Hepatocyte (in vitro differentiated cells): ENCODE measurements around the gene AFAP1L2. TPM values are rescaled to one million over a fixed set of nuclear protein-coding genes. Genes with fewer than 3 reads are reported as not detected.

ENCODE experiments used
- DNase-seq: peaks from one replicate; pipeline ENCODE4 v3.0.0-alpha.2; 2016; ENCODE audit warnings: low spot score
- H2AFZ ChIP-seq: fragments of 200-600 bp; sonication (generic); 2 replicates; pipeline ENCODE4 v1.6.0; 2016; ENCODE audit warnings: antibody characterized with exemption, mild to moderate bottlenecking
- H3K27ac ChIP-seq: fragments of 200-600 bp; sonication (generic); 2 replicates; pipeline ENCODE4 v1.5.1; 2016; ENCODE audit warnings: mild to moderate bottlenecking
- H3K27me3 ChIP-seq: fragments of 200-600 bp; sonication (generic); 2 replicates; pipeline ENCODE4 v1.6.1; 2016
- H3K36me3 ChIP-seq: fragments of 200-600 bp; sonication (generic); replicated peaks from 2 replicates; pipeline ENCODE4 v1.5.1; 2016; ENCODE audit warnings: low read depth; ENCODE audit not compliant: insufficient read depth
- H3K4me1 ChIP-seq: fragments of 200-600 bp; sonication (generic); 2 replicates; pipeline ENCODE4 v1.5.1; 2016; ENCODE audit warnings: mild to moderate bottlenecking, moderate library complexity; ENCODE audit not compliant: insufficient read depth
- H3K4me2 ChIP-seq: fragments of 200-600 bp; sonication (generic); 2 replicates; pipeline ENCODE4 v1.6.0; 2016
- H3K4me3 ChIP-seq: fragments of 200-600 bp; sonication (generic); 2 replicates; pipeline ENCODE4 v1.5.1; 2016; ENCODE audit warnings: mild to moderate bottlenecking
- H3K79me2 ChIP-seq: fragments of 200-600 bp; sonication (generic); 2 replicates; pipeline ENCODE4 v1.6.0; 2017; ENCODE audit warnings: mild to moderate bottlenecking
- H3K9me2 ChIP-seq: fragments of 200-600 bp; sonication (generic); replicated peaks from 2 replicates; pipeline ENCODE4 v1.6.0; 2017; ENCODE audit warnings: mild to moderate bottlenecking; ENCODE audit not compliant: insufficient read depth
- H3K9me3 ChIP-seq: fragments of 200-600 bp; sonication (generic); 2 replicates; pipeline ENCODE4 v1.5.1; 2016; ENCODE audit warnings: low read depth, mild to moderate bottlenecking
- H4K20me1 ChIP-seq: fragments of 200-600 bp; sonication (generic); 2 replicates; pipeline ENCODE4 v1.6.0; 2016; ENCODE audit warnings: mild to moderate bottlenecking; ENCODE audit not compliant: insufficient read depth, poor library complexity, severe bottlenecking
- EZH2 ChIP-seq: fragments of 200-600 bp; sonication (generic); IDR thresholded peaks from 2 replicates; pipeline ENCODE4 v1.6.1; 2016; ENCODE audit warnings: antibody characterized with exemption, mild to moderate bottlenecking, borderline replicate concordance
- EZH2phosphoT487 ChIP-seq: fragments of 200-600 bp; sonication (generic); IDR thresholded peaks from one replicate; pipeline ENCODE4 v1.6.1; 2018; ENCODE audit warnings: antibody characterized with exemption, mild to moderate bottlenecking, low read depth, moderate library complexity; ENCODE audit not compliant: unreplicated experiment, severe bottlenecking
- WGBS: methylation state at CpG from one replicate; pipeline ENCODE4 v1.1.6; 2016; ENCODE audit warnings: low lambda C conversion rate; ENCODE audit errors: missing lambda C conversion rate; 5-methylcytosine and 5-hydroxymethylcytosine counted together
- polyA plus RNA-seq: library from polyadenylated mRNA; unstranded; fragments of >200 nt; fragmentation: Nextera tagmentation; extraction: Ambion mirVana; gene quantifications from 2 replicates; pipeline ENCODE4 v1.2.1, GENCODE V29; 2016
- total RNA-seq: library from RNA; depleted of rRNA; stranded (reverse); fragments of >200 nt; gene quantifications from 2 replicates; pipeline ENCODE4 v1.2.3, GENCODE V29; 2014
- TF ChIP-seq, protein P1 (sequence below): fragments of 200-600 bp; sonication (generic); IDR thresholded peaks from 2 replicates; pipeline ENCODE4 v1.5.1; 2016; ENCODE audit warnings: antibody characterized with exemption, mild to moderate bottlenecking; ENCODE audit not compliant: poor library complexity

Gene AFAP1L2
- total and polyA plus RNA-seq, 2 experiments from 2014 or later: 6.1 to 9.6 TPM

DNA sequence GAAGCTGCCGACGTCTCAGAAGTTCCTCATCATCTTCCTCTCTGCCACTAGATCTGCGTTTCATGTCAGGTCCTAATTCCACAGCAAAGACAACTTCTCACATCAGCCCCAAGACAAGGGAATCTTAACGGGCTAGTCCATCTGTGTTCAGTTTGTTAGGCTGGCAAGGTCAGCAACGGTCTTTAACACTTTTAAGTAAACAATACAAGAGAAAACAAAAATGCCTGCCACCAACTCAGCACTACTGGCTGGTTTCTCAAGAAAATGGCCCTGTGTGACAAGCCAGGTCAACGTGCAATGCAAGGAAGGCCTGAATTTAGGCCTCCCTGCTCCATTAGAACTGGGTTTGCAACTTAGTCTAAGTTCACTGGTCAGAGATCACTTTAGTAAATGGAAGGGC is 41.0 kb upstream of the AFAP1L2 start:
- Histone ChIP-seq H3K27me3 (no peaks in the 10 kb centered on the region), H4K20me1 (no peaks in the 10 kb centered on the region), H3K9me3 (no peaks in the 10 kb centered on the region), H3K4me3 (no peak overlapping the region), H3K27ac (no peak overlapping the region), H3K9me2 (no peaks in the 10 kb centered on the region), H3K79me2 (no peaks in the 10 kb centered on the region), H3K36me3 (peaks cover 4% of the 10 kb centered on the region), H3K4me1 (no peaks in the 10 kb centered on the region), H2AFZ (no peak overlapping the region), H3K4me2 (no peak overlapping the region)
- no peak for TF ChIP-seq EZH2
- TF ChIP-seq EZH2phosphoT487: no peak
- TF ChIP-seq, protein P1, sequence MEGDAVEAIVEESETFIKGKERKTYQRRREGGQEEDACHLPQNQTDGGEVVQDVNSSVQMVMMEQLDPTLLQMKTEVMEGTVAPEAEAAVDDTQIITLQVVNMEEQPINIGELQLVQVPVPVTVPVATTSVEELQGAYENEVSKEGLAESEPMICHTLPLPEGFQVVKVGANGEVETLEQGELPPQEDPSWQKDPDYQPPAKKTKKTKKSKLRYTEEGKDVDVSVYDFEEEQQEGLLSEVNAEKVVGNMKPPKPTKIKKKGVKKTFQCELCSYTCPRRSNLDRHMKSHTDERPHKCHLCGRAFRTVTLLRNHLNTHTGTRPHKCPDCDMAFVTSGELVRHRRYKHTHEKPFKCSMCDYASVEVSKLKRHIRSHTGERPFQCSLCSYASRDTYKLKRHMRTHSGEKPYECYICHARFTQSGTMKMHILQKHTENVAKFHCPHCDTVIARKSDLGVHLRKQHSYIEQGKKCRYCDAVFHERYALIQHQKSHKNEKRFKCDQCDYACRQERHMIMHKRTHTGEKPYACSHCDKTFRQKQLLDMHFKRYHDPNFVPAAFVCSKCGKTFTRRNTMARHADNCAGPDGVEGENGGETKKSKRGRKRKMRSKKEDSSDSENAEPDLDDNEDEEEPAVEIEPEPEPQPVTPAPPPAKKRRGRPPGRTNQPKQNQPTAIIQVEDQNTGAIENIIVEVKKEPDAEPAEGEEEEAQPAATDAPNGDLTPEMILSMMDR: no peak
- DNase-seq: no peak
- WGBS: 79% methylated on average over 6 of the region's 6 CpGs

DNA sequence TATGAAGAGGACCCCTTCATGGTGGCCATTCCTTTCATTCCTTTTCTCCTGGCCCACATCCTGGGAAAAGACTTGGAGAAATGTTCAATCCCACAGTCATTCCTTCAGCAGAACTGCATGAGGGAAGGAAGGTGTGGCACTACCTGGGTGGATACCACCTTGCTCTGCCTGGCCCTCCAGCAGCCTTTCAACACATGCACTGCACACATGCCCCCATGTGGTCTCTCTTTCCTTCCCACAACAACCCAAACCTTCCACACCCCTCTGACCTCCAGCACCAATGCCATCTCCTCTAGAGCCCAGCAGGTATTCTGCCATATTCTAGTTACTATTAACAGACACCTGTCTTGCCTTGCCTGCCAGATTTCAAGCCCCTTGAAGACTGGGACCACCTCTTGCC is 40.5 kb upstream of the AFAP1L2 start:
- Histone ChIP-seq H3K36me3 (peaks cover 4% of the 10 kb centered on the region), H3K4me3 (no peak overlapping the region), H3K9me3 (no peaks in the 10 kb centered on the region), H3K4me2 (no peak overlapping the region), H3K27ac (no peak overlapping the region), H4K20me1 (no peaks in the 10 kb centered on the region), H3K9me2 (no peaks in the 10 kb centered on the region), H3K27me3 (no peaks in the 10 kb centered on the region), H3K79me2 (no peaks in the 10 kb centered on the region), H3K4me1 (no peaks in the 10 kb centered on the region), H2AFZ (no peak overlapping the region)
- TF ChIP-seq, protein P1: no peak
- TF ChIP-seq EZH2phosphoT487 (no peak), EZH2 (no peak)
- DNase-seq: no peak

DNA sequence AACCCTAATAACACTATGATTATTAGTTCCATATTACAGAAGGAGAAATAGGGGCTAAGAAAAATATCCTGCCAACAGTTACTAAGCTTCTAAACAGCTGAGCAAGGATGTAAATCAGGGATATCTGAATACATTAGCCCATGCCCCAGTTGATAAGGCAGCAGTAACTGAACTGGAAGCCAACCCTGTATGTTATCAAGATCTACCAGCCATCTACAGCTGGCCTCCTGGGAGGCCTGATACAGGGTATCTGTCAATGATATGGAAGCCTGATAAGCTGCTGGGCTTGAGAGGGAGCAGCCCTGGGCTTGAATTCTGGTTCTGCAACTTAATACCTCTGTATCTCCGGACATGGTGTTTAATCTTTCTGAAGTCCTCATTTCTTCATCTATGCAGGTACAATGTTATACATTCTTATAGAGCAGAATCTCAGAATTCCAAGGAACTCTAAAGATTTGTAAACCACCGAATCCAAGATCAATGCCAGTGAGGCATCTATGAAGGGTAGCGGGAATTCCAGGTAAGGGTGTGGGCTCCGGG is 37.9 kb upstream of the AFAP1L2 start:
- no peak for DNase-seq
- H2AFZ ChIP-seq: no peak overlapping the region
- WGBS: 63% methylated on average over 4 of the region's 4 CpGs
- no peak for TF ChIP-seq EZH2
- no peaks in the 10 kb centered on the region for H3K79me2 ChIP-seq
- no peaks in the 10 kb centered on the region for H3K27me3 ChIP-seq
- no peak overlapping the region for H3K27ac ChIP-seq
- H3K9me3 ChIP-seq: no peaks in the 10 kb centered on the region
- peaks cover 4% of the 10 kb centered on the region for H3K36me3 ChIP-seq
- no peak overlapping the region for H3K4me3 ChIP-seq
- no peak overlapping the region for H3K4me2 ChIP-seq
- H3K9me2 ChIP-seq: no peaks in the 10 kb centered on the region
- H4K20me1 ChIP-seq: no peaks in the 10 kb centered on the region
- no peaks in the 10 kb centered on the region for H3K4me1 ChIP-seq

DNA sequence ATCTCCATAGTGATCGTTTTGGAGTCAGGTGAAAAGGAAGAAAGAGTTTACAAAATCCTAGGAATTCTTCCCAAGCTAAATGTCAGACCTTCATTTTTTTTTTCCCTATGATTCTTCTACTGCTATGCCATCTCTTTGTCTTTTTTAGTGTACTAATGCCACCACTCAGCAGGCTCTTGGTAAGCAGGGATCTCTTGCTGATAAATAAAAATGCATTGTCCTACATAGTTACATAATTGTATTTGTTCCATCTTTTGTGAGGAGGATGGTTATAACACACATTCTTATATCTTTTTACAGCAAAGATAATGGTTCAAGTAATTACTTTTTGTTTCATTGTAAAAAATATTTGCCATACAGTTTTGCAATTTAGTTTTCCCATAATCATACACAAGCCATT is 36.8 kb upstream of the AFAP1L2 start:
- Histone ChIP-seq H3K4me1 (no peaks in the 10 kb centered on the region), H4K20me1 (no peaks in the 10 kb centered on the region), H3K27me3 (no peaks in the 10 kb centered on the region), H3K36me3 (peaks cover 4% of the 10 kb centered on the region), H2AFZ (no peak overlapping the region), H3K4me3 (no peak overlapping the region), H3K9me2 (no peaks in the 10 kb centered on the region), H3K9me3 (no peaks in the 10 kb centered on the region), H3K4me2 (no peak overlapping the region), H3K27ac (no peak overlapping the region), H3K79me2 (no peaks in the 10 kb centered on the region)
- DNase-seq: no peak
- WGBS: 91% methylated on average over 1 of the region's 1 CpG
- TF ChIP-seq, protein P1: no peak
- TF ChIP-seq EZH2: no peak
- TF ChIP-seq EZH2phosphoT487: no peak
